D341Med (cell line): Measurements from ENCODE around the gene BUB3.
A peak's percentile ranks its signal among the peaks of the same experiment; 100 is the strongest.

Experiments
- DNase-seq: peaks from one replicate; pipeline ENCODE4 v3.0.0; 2012; ENCODE audit warnings: low spot score

Gene BUB3

GRCh38 chr10:123154092-123154710 lies at the start of gene BUB3:
Gene BUB3, plus strand, starts transcription at chr10:123154402. Its CDS starts 516 bp downstream, at chr10:123154918.
- DNase-seq = peak; percentile 88

DNA sequence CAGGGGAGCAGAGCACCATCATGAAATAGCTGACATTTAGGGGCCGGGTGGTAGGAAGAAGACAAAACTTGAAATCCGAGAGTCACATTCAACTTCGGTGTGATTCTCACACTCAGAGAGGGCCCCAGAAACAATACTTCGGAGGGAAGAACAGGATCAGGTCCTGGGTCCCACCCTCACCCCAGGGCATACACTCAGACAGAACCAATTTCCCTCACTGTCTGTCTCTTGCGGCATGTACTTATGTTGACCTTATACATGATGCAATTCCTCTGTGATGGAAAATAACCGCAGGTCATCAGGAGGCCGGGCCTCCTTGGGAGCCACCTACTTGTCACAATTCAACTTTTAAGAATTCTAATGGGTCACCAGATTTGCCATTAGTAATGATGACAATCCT lies 44.7 kb upstream of the BUB3 start:
- DNase-seq = no peak

- no peak for DNase-seq
Observed at GRCh38 chr10:123117644-123118417, 36.4 kb upstream of the BUB3 start.

DNA sequence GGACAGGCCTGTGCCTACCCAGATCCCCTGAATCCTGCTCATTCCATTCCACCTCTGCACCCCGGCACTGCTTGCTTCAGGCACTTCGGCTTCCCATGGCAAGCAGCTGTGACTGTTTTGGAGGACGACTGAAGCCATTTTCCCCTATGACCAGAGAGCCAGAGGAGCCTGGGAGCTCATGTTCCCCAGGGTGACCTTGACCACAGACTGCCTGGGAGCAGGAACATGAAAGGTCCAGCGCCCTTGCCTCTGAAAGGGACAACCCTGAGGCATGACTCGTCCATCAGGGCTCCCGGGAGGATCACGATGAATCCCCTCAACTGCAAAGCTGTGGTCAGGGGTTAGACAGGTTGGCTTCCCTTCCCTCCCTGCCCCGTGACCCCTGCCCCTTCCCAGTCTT lies 35.1 kb upstream of the BUB3 start:
- DNase-seq = no peak

GRCh38 chr10:123126246-123126645 lies 28.0 kb upstream of the BUB3 start:
- DNase-seq = no peak

GRCh38 chr10:123129618-123130271 lies 24.5 kb upstream of the BUB3 start:
- DNase-seq = no peak

DNA sequence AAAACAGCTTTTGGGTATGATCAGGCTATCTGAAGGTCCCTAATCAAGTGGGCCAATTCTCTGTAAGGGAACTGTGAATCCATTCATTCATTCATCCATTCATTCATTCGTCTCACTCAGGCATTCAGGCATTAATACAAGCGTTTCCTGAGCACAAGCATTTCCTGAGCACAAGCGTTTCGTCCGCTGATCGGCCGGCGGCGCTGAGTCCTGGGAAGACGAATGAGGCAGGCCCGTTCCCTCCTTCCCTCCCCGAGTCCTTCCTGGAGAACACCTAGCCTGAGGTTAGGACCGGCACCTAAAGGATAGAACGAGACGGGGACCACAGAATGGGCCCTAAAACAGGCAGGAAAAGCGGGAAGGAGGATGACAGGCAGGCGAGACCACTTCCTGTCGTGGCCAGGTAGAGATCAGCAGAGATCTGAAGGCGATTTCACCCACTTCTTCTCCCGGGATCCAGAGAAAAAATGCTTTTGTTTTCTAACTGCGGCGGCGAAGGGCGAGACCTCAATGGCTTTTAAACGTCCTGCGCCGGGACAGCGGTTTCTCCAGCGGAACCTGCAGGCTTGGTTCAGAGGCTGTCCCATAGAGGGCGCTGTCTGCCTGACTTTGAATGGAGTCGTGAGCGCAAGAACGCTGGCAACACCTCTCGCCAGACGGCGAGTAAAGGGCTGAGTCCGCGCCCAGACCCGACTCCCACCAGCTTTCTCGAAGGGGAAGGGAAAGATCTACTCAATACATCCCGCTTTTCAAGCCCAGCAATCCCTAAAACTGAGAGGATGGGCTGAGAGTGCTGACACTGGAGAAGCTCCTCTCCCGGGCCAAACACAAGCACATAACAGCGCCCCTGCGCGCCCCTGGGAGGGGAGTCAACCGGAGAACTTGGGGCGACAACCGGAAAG lies 21.4 kb upstream of the BUB3 start:
- DNase-seq = peak; percentile 81

GRCh38 chr10:123133541-123134342 lies 20.5 kb upstream of the BUB3 start:
- DNase-seq = no peak

- DNase-seq = no peak
Observed at GRCh38 chr10:123134343-123134914, 19.8 kb upstream of the BUB3 start.

- DNase-seq = no peak
Observed at GRCh38 chr10:123134915-123135414, 19.2 kb upstream of the BUB3 start.

- peak; percentile 57 for DNase-seq
Observed at GRCh38 chr10:123135415-123136141, 18.6 kb upstream of the BUB3 start, which contains the start of gene HMX3. Gene HMX3, plus strand, starts transcription at chr10:123135970. Its CDS starts 81 bp downstream, at chr10:123136051.

DNA sequence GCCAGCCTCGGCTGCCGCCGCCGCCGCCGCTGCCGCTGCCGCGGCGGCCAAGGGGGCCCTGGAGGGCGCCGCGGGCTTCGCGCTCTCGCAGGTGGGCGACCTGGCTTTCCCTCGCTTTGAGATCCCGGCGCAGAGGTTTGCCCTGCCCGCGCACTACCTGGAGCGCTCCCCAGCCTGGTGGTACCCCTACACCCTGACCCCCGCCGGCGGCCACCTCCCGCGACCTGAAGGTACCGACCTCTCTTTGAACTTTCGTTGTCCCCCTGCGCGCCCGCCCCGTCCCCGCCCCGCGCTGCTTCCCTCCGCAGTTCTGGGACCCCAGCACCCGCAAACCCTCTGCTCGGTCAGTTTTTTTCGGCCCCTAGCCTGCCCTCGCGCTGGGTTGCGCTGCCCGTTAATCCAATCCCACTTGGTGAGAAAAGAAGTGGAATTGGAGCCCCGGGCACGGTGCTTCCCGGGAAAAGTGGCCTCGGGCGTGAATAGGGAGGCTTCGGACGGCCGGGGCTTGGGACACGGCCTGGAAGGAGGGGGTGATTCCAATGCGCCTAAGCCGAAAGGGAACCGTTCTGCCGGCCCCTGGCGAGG lies 17.9 kb upstream of the BUB3 start:
- no peak for DNase-seq

- DNase-seq = no peak
Observed at GRCh38 chr10:123136806-123137642, 17.2 kb upstream of the BUB3 start.

DNA sequence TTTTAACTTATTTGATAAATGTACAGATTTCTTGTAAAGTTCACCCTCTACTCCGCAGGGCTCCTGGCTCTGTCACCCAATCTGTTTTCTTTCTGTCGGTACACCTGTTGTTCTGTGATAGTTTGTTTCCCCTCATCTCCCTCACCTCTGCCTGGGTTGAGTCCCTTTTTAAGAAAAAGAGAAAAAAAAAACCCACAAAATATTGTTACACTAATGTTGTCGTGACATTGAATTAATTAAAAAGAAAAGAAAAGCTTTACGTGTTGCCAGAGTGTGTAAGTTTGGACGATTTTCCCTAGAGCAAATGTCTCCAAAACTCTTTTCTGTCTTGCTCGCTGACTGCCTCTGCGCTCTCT lies 15.1 kb upstream of the BUB3 start:
- no peak for DNase-seq

DNA sequence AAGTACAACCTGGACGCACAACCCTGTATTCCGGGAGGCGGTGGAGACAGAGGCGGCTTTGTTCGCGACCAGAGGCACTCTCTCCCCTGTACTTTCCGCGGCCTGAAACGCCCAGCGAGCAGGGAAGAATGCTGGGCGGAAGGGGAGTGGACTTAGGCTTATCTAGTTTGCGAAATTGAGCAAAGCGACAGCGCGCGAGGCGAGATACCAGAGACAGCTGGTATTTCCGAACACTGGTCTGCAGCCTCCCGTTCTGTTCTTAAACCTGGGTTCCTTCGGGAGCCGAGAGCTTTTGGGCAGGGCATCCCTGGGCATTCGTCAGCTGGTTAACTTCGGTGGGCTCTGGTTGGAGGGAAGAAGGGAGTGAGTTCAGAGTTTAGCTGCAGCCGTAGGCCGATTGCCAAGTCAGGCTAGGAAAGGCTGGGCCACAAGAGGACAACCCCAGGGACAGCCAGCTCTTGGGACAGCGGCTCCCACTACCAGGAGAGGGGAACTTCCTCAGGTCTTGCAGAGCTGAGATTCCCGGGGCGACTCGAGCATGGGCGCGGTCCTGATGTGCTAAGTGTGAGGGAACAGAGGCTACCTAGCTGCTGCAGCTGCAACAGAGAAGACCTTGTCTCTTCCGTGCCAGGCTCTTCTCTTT lies 14.6 kb upstream of the BUB3 start:
- no peak for DNase-seq

- DNase-seq = no peak
Observed at GRCh38 chr10:123140164-123140982, 13.8 kb upstream of the BUB3 start.

GRCh38 chr10:123140983-123141390 lies 13.2 kb upstream of the BUB3 start:
- DNase-seq = no peak
